A549 treated with AZD2906 at 1 μM for 4 hours (cell line): ENCODE data around the gene DNAJC16. TPM values are rescaled to one million over a fixed set of nuclear protein-coding genes. Genes with fewer than 3 reads are reported as not detected.

Source experiments
- total RNA-seq: library from RNA; stranded (reverse); fragments of 200-300 nt; extraction: Qiagen RNA extraction; gene quantifications from 5 replicates; pipeline ENCODE4 v1.2.3, GENCODE V29; 2022

The DNAJC16 gene
- 4.0 to 5.6 TPM (median 4.4 TPM) in 5 replicates for total RNA-seq

DNA sequence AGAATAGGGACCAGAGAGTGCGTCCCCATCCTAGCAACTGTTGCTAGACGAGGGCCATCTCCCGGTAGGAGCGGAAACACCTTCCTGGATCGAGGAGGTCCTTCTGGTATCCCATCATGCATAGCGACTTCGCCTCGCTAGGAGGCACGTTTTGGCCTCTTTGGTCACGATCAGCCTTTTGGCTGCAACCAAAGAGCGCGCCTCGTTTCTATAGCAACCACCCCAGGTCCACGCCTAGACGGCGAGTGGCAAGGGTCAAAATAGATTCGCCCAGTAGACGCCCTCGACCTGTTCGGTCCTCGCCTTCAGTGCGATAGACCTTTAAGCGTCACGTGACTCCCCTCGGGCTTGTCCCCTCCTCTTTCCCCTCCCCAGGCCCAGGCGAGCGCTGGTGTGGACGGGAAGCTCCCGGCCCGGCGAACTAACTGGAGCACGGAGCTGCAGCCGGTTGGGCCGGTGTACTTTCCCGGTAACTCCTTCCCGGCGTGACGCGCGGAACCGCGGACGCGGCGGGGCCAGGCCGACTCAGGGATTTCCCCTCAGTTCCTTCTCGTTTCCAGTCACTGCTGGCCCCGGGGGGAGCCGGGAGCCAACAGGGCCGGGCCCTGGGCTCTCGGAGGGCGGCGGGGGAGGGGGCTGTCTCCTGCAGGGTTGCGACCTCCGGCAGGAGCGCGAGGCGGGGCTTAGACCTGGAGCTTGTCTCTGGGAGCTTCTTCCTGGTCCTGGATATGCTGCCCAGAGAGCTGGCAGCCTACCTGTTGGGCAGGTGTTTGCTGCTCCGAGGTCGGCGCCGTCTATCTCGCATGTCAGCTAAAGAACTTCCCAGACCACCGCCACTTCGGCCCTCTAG lies at the start of gene DNAJC16:
Gene DNAJC16 (plus strand): TSS at position 359 of the 850 bp plus-strand sequence. CDS start 2,258 bp downstream, outside the sequence.

DNA sequence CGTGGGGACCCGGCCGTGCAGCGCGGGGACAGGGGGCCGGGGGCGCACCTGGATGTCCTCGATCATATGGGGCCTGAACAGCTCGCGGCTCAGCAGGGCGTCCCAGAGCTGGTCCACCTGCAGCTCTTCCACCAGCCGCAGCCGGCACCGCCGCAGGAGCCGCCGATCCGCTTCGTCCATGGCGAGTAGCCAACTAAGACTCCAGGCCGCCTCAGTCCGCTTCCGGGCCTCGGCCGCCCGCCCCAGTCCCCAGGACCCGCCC lies 2.7 kb upstream of the DNAJC16 start, which contains the start of gene CASP9:
Gene CASP9 (minus strand): TSS at position 195 of the 262 bp plus-strand sequence. CDS start 15 bp downstream, at position 180.

DNA sequence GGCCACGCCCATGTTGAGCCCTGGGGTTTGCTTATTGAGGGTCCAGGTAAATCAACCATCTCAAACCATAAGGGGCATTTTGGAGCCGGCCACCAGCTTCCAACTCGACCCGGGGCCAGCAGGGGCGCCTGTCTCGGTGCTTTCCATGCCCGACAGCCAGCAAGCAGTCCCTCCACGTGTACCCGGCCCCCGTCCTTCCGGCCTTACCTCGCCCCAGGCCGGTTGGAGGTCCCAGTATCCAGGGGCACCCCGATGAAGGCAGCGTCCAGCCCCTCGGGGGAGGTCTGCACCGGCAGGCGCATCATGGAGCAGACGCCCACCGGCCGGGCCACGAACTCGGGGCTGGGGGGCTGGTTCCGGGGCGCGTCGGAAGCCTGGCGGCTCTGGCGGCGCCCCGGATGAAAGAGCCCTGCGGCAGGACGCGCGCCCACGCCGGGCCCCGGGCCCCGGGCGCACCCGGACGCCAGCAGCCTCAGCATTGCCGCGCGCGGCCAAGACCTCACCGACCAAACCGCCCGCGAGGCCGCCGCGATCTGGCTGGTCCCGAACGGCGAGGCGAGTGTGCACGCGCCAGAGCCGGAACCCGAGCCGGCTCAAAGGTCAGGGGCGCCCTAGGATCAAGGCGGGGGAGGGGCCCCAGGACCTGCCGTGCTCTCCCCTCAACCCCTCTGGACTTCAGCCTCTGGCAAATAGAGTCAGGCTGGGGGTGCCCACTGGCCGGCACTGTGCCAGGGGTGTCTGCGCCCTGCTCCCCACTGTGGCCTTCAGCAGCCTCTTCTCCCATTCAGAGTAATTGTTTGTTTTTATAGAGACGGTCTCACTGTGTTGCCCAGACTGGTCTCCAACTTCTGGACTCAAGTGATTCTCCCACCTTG lies 58.1 kb downstream of the DNAJC16 start, which contains the start of gene AGMAT:
Gene AGMAT (minus strand): TSS at position 563 of the 875 bp plus-strand sequence. CDS start 84 bp downstream, at position 479.

DNA sequence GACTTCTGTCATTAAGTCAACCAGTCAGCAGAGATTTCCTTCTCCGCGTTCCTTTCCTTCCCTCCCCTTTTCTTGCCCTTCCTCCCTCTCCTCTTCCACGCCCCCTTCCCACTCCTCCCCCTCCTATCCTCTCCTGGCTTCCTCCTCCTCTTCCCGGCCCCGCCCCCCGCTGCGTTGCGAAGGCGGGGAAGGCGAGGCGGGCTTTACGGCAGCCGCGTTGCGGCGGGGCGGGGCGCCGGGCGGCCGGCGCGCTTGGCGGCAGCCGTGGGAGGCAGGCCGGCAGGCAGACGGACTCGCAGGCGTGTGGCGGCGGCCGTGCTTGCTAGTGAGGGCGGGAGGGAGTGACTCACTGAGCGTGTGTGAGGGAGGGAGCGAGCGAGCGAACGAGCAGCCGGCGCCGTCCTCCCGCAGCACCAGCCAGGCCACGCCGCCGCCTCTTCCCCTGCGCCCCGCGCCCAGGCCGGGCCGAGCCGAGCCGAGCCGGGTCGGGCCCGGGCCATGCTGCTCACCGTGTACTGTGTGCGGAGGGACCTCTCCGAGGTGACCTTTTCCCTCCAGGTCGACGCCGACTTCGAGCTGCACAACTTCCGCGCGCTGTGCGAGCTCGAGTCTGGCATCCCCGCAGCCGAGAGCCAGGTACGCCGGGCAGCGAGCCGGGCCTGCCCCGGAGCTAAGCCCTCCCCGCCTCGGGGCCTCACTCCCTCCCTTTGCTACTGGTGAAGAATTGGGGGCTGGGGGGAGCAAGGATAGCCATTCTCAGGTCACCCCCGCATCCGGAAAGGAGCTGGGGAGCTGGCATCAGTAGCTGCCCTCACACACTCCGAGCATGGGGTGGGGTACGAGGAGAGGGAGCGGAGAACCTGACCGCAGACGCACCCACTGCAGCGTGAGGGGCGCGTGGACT lies 90.8 kb downstream of the DNAJC16 start, which contains the start of gene DDI2:
Gene DDI2 (plus strand): TSS at position 286 of the 904 bp plus-strand sequence. CDS start 213 bp downstream, at position 499.

Other genes starting within 250 kb of the DNAJC16 start
- gene EFHD2, start 117.0 kb upstream of the DNAJC16 start, total RNA-seq, result 213 to 310 TPM (median 296 TPM) in 5 replicates
- 1.1 to 1.9 TPM (median 1.6 TPM) in 5 replicates for gene CTRC, start 88.4 kb upstream of the DNAJC16 start, total RNA-seq
- not detected in 5 replicates for gene CELA2A, start 70.1 kb upstream of the DNAJC16 start, total RNA-seq
- gene CELA2B, start 50.7 kb upstream of the DNAJC16 start, total RNA-seq, result 0.14 to 0.16 TPM in 2 of 5 replicates, not detected in the others
- gene CASP9, start 2.6 kb upstream of the DNAJC16 start, total RNA-seq, result 5.2 to 6.5 TPM (median 5.7 TPM) in 5 replicates
- gene AGMAT, start 58.2 kb downstream of the DNAJC16 start, total RNA-seq, result 6.0 to 7.2 TPM (median 6.7 TPM) in 5 replicates
- gene DDI2, start 90.6 kb downstream of the DNAJC16 start, total RNA-seq, result 6.6 to 8.1 TPM (median 7.5 TPM) in 5 replicates
- 22.1 to 26.5 TPM (median 25.3 TPM) in 5 replicates for gene PLEKHM2, start 157.5 kb downstream of the DNAJC16 start, total RNA-seq
- 0.08 to 0.43 TPM (median 0.18 TPM) in 5 replicates for gene SLC25A34, start 209.4 kb downstream of the DNAJC16 start, total RNA-seq
- not detected in 5 replicates for gene TMEM82, start 215.7 kb downstream of the DNAJC16 start, total RNA-seq
- 19.2 to 31.4 TPM (median 27.5 TPM) in 5 replicates for gene FBLIM1, start 231.9 kb downstream of the DNAJC16 start, total RNA-seq